Testis (tissue), 2 donors: ENCODE data around the gene RTP3.

Experiments
- POLR2A ChIP-seq: fragments of 450-650 bp; IDR thresholded peaks from one replicate; pipeline ENCODE4 v1.6.1; 2017; ENCODE audit warnings: antibody characterized with exemption, mild to moderate bottlenecking, moderate library complexity
- TF ChIP-seq, protein P1 (sequence below), 3 experiments: fragments of 450-650 bp in 2 of 3; fragments of 200-600 bp in 1 of 3; sonication (generic) in 1 of 3; IDR thresholded peaks; one replicate each; pipeline ENCODE4 v1.5.1; 2016 to 2019; ENCODE audit warnings: antibody characterized with exemption in 3 of 3, mild to moderate bottlenecking in 2 of 3, moderate library complexity in 1 of 3

GRCh38 chr3:46489875-46490274 is 7.9 kb upstream of the RTP3 start:
- TF ChIP-seq, protein P1, sequence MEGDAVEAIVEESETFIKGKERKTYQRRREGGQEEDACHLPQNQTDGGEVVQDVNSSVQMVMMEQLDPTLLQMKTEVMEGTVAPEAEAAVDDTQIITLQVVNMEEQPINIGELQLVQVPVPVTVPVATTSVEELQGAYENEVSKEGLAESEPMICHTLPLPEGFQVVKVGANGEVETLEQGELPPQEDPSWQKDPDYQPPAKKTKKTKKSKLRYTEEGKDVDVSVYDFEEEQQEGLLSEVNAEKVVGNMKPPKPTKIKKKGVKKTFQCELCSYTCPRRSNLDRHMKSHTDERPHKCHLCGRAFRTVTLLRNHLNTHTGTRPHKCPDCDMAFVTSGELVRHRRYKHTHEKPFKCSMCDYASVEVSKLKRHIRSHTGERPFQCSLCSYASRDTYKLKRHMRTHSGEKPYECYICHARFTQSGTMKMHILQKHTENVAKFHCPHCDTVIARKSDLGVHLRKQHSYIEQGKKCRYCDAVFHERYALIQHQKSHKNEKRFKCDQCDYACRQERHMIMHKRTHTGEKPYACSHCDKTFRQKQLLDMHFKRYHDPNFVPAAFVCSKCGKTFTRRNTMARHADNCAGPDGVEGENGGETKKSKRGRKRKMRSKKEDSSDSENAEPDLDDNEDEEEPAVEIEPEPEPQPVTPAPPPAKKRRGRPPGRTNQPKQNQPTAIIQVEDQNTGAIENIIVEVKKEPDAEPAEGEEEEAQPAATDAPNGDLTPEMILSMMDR (IDR thresholded peaks at IDR 0.05) = no peak
- TF ChIP-seq POLR2A = no peak
